Astrocyte of the spinal cord (primary cell): ENCODE measurements around the gene LRCH1.
"Not testable (repeated sequence)": the region's sequence is repeated elsewhere in the genome, so short reads cannot be mapped to it uniquely, and the experiment has no call there.

Experiments used
- DNase-seq: peaks from one replicate; pipeline ENCODE4 v3.0.0; 2011; ENCODE audit warnings: low read depth, low spot score
- H3K4me3 ChIP-seq: 2 replicates; pipeline ENCODE4 v1.5.1; 2011; ENCODE audit warnings: low read depth, mild to moderate bottlenecking, low read length, moderate library complexity
- CTCF ChIP-seq: IDR thresholded peaks from 2 replicates; pipeline ENCODE4 v1.5.1; 2012; ENCODE audit warnings: low read depth, mild to moderate bottlenecking, low read length, inconsistent platforms
- in situ Hi-C: cut with HindIII; loops from 2 replicates; pipeline ENCODE4 v1.10.0; 2017; ENCODE audit warnings: low sequenced_read_pairs

LRCH1 gene

GRCh38 chr13:46751811-46752635 is 199.1 kb downstream of the LRCH1 start:
- in situ Hi-C loops: no loop called here
- no peak overlapping the region for H3K4me3 ChIP-seq
- DNase-seq: peak; percentile 43
- TF ChIP-seq CTCF: no peak

- TF ChIP-seq CTCF: no peak
- no peak overlapping the region for H3K4me3 ChIP-seq
- in situ Hi-C loops: no loop called here
- DNase-seq: no peak
Measured at GRCh38 chr13:46753137-46753536, 200.2 kb downstream of the LRCH1 start.

GRCh38 chr13:46753917-46754316 is 200.9 kb downstream of the LRCH1 start:
- DNase-seq: no peak
- TF ChIP-seq CTCF: no peak
- in situ Hi-C loops: no loop called here
- no peak overlapping the region for H3K4me3 ChIP-seq

GRCh38 chr13:46754812-46755211 is 201.8 kb downstream of the LRCH1 start:
- no peak for TF ChIP-seq CTCF
- no peak for DNase-seq
- in situ Hi-C loops: no loop called here
- no peak overlapping the region for H3K4me3 ChIP-seq

- DNase-seq, in situ Hi-C loops, H3K4me3 ChIP-seq: not testable (repeated sequence)
Measured at GRCh38 chr13:46755508-46755907, 202.5 kb downstream of the LRCH1 start.

- peak; percentile 70 for DNase-seq
- in situ Hi-C loops: no loop called here
Measured at GRCh38 chr13:46756977-46757376, 204.0 kb downstream of the LRCH1 start.

More at GRCh38 chr13:46756977-46757376, 204.0 kb downstream of the LRCH1 start:
- H3K4me3 ChIP-seq: no peak overlapping the region
- TF ChIP-seq CTCF: no peak
